ENCODE data around the gene TMIGD2.
"Not testable (repeated sequence)": the region's sequence is repeated elsewhere in the genome, so short reads cannot be mapped to it uniquely, and the experiment has no call there.

Gene TMIGD2

GRCh38 chr19:4279267-4279529 is 23.0 kb downstream of the TMIGD2 start:
- TF ChIP-seq, protein P1, sequence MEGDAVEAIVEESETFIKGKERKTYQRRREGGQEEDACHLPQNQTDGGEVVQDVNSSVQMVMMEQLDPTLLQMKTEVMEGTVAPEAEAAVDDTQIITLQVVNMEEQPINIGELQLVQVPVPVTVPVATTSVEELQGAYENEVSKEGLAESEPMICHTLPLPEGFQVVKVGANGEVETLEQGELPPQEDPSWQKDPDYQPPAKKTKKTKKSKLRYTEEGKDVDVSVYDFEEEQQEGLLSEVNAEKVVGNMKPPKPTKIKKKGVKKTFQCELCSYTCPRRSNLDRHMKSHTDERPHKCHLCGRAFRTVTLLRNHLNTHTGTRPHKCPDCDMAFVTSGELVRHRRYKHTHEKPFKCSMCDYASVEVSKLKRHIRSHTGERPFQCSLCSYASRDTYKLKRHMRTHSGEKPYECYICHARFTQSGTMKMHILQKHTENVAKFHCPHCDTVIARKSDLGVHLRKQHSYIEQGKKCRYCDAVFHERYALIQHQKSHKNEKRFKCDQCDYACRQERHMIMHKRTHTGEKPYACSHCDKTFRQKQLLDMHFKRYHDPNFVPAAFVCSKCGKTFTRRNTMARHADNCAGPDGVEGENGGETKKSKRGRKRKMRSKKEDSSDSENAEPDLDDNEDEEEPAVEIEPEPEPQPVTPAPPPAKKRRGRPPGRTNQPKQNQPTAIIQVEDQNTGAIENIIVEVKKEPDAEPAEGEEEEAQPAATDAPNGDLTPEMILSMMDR (conservative IDR thresholded peaks at IDR 0.05; ENCODE audit: low read depth) = no peak
- ChIA-PET CTCF (interaction anchor here (0.6 to 0.7 kb wide), 2 partner anchors 34 to 850 kb away, joined by 4 to 5 read pairs; no protein-coding TSS in a partner anchor), POLR2A (ENCODE audit: low non-redundant PET) (no interaction called here)
- no peak overlapping the region for H3K27ac ChIP-seq
- DNase-seq (ENCODE audit: low spot score) = no peak

DNA sequence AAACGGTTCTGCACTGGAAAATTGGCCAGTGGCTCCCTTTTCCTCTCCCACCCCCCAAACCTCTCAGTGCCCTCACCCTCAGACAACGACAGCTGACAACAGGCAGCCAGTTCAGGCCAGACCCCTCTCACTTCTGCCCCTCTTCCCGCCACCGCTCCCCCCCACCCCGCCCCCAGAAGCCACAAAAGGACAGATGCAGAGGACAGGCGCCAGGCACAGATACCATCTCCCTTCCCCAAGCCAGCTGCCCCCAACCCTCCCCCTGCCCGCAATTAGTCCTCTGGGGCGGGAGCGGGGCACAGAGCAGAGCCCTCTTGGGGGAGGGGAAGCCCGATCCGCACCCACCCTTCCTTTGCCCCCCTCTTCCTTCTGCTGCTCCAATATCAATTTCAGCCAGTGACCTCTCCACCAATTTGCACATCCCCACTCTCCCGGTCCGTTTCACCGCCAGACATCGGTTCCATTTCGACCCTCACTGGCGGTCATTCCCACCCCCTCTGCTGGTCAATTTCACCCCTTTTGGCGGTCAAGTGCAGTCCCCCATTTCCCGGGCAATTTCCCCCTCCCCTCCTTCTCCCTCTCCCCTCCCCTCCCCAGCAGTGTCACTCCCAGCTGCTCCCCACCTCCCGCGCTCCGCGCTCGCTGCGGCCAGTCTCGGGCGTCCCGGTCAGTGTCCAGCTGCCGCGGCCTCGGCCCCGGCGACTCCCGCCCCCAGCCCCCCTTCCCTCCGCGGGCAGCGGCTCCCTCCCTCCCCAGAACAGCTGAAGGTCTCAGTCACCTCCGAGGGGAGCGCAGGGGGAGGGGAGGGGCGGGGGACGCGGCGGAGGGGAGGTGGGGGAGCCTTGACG is 23.5 kb downstream of the TMIGD2 start, which contains the start of gene SHD:
SHD (plus strand) TSS at position 848 of the 848 bp plus-strand sequence. CDS start 798 bp downstream, outside the sequence.
- POLR2A ChIA-PET (ENCODE audit: low non-redundant PET) = no interaction called here
- no peak within 1 kb of the TSS for H3K27ac ChIP-seq
- CTCF ChIA-PET = interaction anchor here (0.7 to 0.9 kb wide), 2 partner anchors 14 to 33 kb away, joined by 3 to 5 read pairs; no protein-coding TSS in a partner anchor
- no peak for DNase-seq (ENCODE audit: low spot score)
- TF ChIP-seq, protein P1 (conservative IDR thresholded peaks at IDR 0.05; ENCODE audit: low read depth) = no peak

DNA sequence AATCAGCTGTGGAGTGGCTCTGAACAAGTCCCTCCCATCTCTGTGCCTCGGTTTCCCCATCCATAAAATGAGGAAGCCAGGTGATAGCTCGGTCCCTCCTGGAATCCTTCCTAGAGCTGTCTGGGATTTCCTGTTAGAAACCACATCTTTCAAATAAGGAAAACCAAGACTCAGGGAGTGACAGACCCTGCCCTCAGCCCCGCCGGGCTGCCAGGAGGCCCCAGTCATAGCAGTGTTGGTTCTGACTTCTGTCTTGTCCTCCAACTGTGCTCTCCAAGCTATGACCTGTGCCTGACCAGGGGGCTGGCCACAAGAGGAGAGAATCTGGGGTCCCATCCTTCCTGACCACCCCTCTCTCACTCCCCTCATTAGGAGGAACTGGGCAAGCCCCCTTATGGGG is 24.2 kb downstream of the TMIGD2 start:
- ChIA-PET POLR2A (ENCODE audit: low non-redundant PET) (no interaction called here), CTCF (interaction anchor here (0.9 kb wide), 1 partner anchor 13 kb away, joined by 3 read pairs; no protein-coding TSS in a partner anchor)
- TF ChIP-seq, protein P1 (conservative IDR thresholded peaks at IDR 0.05; ENCODE audit: low read depth) = no peak
- no peak overlapping the region for H3K27ac ChIP-seq
- DNase-seq (ENCODE audit: low spot score) = no peak

DNA sequence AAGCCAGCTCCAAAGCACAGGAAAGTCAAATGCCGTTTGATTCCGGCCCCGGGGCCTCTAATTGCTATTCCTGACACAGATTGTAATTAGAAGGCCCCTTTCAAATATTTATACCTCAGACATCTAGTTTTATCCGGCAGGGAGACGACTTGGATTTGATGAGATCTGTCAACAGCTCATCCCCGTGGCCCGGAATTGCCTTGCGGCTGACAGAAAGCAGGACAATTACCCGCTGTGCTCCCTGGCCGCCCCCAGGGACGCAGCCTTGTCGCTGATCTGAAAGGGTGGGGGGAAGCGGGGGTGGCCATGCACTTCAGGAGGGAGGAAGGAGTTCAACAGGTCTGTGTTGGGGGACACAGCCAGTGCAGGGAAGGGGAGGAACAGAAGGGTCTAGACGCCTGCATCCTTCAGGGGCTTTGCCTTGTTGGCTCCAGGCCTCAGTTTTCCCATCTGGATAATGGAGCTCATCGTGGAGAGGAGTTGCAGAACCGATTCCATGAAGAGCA is 24.9 kb downstream of the TMIGD2 start:
- no peak for DNase-seq (ENCODE audit: low spot score)
- TF ChIP-seq, protein P1 (conservative IDR thresholded peaks at IDR 0.05; ENCODE audit: low read depth) = no peak
- ChIA-PET CTCF (no interaction called here), POLR2A (ENCODE audit: low non-redundant PET) (no interaction called here)
- H3K27ac ChIP-seq = no peak overlapping the region

- ChIA-PET CTCF (interaction anchor here (0.7 kb wide), 1 partner anchor 49 kb away, joined by 3 read pairs; no protein-coding TSS in a partner anchor), POLR2A (ENCODE audit: low non-redundant PET) (interaction anchor here (0.6 kb wide), 1 partner anchor 67 kb away, joined by 5 read pairs; no protein-coding TSS in a partner anchor)
- H3K27ac ChIP-seq; DNase-seq (ENCODE audit: low spot score): not testable (repeated sequence)
Observed at GRCh38 chr19:4274321-4274686, 27.9 kb downstream of the TMIGD2 start.

DNA sequence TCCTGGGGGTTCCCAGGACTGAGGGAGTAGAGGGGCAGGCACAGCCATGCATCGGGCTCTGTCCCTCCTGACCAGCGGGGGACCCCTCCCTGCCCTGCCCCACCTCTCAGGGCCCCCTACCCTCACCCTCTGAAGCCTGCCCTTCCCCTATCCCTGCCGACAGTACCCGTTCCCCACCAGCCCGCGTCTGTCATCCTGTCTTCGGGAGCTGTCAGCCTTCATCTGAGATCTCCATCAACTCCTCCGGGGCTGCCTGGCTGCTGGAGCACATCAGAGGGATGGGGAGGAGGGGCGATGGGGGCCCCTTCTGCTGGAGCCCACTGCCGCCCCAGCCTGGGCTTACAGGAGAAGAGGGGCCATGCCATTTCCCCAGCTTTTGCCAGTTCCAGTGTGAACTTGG is 29.3 kb downstream of the TMIGD2 start:
- POLR2A ChIA-PET (ENCODE audit: low non-redundant PET) = no interaction called here
- no peak overlapping the region for H3K27ac ChIP-seq
- CTCF ChIA-PET = no interaction called here
- no peak for DNase-seq (ENCODE audit: low spot score)
- TF ChIP-seq, protein P1 (conservative IDR thresholded peaks at IDR 0.05; ENCODE audit: low read depth) = no peak
